HepG2 (cell line): Measurements from ENCODE around the gene NOS2. TPM values are rescaled to one million over a fixed set of nuclear protein-coding genes. Genes with fewer than 3 reads are reported as not detected.

Experiments
- AKNA ChIP-seq: sonication (generic); formaldehyde crosslinking; IDR thresholded peaks from 2 replicates; pipeline ENCODE4 v1.4.0; 2020; ENCODE audit warnings: missing genetic modification reagents, borderline replicate concordance
- THRA ChIP-seq: sonication (generic); formaldehyde crosslinking; IDR thresholded peaks from 2 replicates; pipeline ENCODE4 v1.4.0; 2020; ENCODE audit warnings: missing genetic modification reagents, borderline replicate concordance
- ZMYM4 ChIP-seq: sonication (generic); formaldehyde crosslinking; IDR thresholded peaks from 2 replicates; pipeline ENCODE4 v1.8.1; 2023; ENCODE audit warnings: mild to moderate bottlenecking, missing genetic modification reagents
- ZNF124 ChIP-seq: sonication (generic); formaldehyde crosslinking; IDR thresholded peaks from 2 replicates; pipeline ENCODE4 v1.4.0; 2020; ENCODE audit warnings: missing genetic modification reagents
- ZNF281 ChIP-seq: sonication (generic); formaldehyde crosslinking; IDR thresholded peaks from 2 replicates; pipeline ENCODE4 v1.4.0; 2020; ENCODE audit warnings: missing genetic modification reagents, borderline replicate concordance
- ZNF407 ChIP-seq: sonication (generic); formaldehyde crosslinking; IDR thresholded peaks from one replicate; pipeline ENCODE4 v1.5.1; 2020; ENCODE audit warnings: mild to moderate bottlenecking, missing genetic modification reagents; ENCODE audit errors: not compliant biosample characterization
- polyA plus RNA-seq, 8 experiments: library from polyadenylated mRNA; depleted of rRNA in 3 of 8; stranded (reverse) in 7 of 8; unstranded in 1 of 8; fragments of >200 nt; fragmentation: Illumina TruSeq in 4 of 8; extraction: Trizol in 4 of 8; gene quantifications; 2 replicates each; pipeline versions ENCODE4 v1.2.1 to v1.2.3, GENCODE V29; 2011 to 2016; ENCODE audit warnings: low read depth in 4 of 8, missing spikeins in 1 of 8, mixed read lengths in 1 of 8; ENCODE audit not compliant: insufficient read depth in 1 of 8
- total RNA-seq, 5 experiments: library from RNA; depleted of rRNA; stranded (reverse); fragments of >200 nt; fragmentation: Illumina TruSeq; extraction: Trizol; gene quantifications; 2 replicates each; pipeline ENCODE4 v1.2.3, GENCODE V29; 2016; ENCODE audit warnings: low read depth in 1 of 5

The NOS2 gene
- total and polyA plus RNA-seq, 2 of the 13 experiments (the other 11 are each of a cell fraction or from before 2014, with no cell fraction given): 0.02 TPM; not detected in 1

- TF ChIP-seq AKNA (CRISPR knock-in tag) (no peak), ZNF281 (CRISPR knock-in tag) (no peak), THRA (CRISPR knock-in tag) (no peak), ZNF124 (no peak), ZMYM4 (CRISPR knock-in tag) (no peak), ZNF407 (CRISPR knock-in tag) (no peak)
These were observed 36.3 kb upstream of the NOS2 start (continued) for GRCh38 chr17:27836651-27837050.
